Endothelial cell of umbilical vein (primary cell): ENCODE measurements around the gene PLEKHM2. TPM values are rescaled to one million over a fixed set of nuclear protein-coding genes. Genes with fewer than 3 reads are reported as not detected.

Experiments used
- BruUV-seq: library from RNA; stranded (reverse); fragments of 400-500 nt; replicated peaks from 2 replicates; lab custom pipeline; 2021; lab: Mats Ljungman, UMichigan
- CTCF ChIA-PET: fragments of 300-600, 350-600 bp; sonication (Branson Sonifier 250); formaldehyde crosslinking; loops from one replicate; lab custom pipeline; 2021; ENCODE audit warnings: antibody characterized with exemption, inconsistent platforms; lab: Charles Lee
- POLR2A ChIA-PET: fragments of 300-600, 350-600 bp; sonication (Branson Sonifier 250); formaldehyde crosslinking; loops from one replicate; lab custom pipeline; 2021; ENCODE audit warnings: antibody characterized with exemption, inconsistent platforms; lab: Charles Lee
- DNase-seq: peaks from one replicate; pipeline ENCODE4 v3.0.0-alpha.2; 2011; ENCODE audit warnings: low read depth, low spot score
- FAIRE-seq: peaks from 2 replicates; lab custom pipeline; 2011; peaks lifted over from hg19 to GRCh38; lab: Jason Lieb, UNC
- H2AFZ ChIP-seq: 2 replicates; pipeline ENCODE4 v1.6.0; 2012; ENCODE audit warnings: low read depth, low read length, control low read depth, inconsistent platforms
- H3K27ac ChIP-seq: 2 replicates; pipeline ENCODE4 v1.5.1; 2011; ENCODE audit warnings: low read depth, mild to moderate bottlenecking, control low read depth, low read length, moderate library complexity; ENCODE audit not compliant: insufficient read depth
- H3K27me3 ChIP-seq, 2 experiments: 2 replicates each; pipeline versions ENCODE4 v1.6.0 to v1.6.1; 2011; ENCODE audit warnings: low read length in 2 of 2, mixed read lengths in 1 of 2; ENCODE audit not compliant: control insufficient read depth in 2 of 2, insufficient read depth in 2 of 2
- H3K36me3 ChIP-seq, 2 experiments: 2 replicates in 1 of 2; 3 replicates in 1 of 2; pipeline ENCODE4 v1.5.1; 2011; ENCODE audit warnings: low read length in 2 of 2, mild to moderate bottlenecking in 1 of 2, moderate library complexity in 1 of 2; ENCODE audit not compliant: control insufficient read depth in 2 of 2, insufficient read depth in 2 of 2; ENCODE audit errors: extremely low read depth in 1 of 2
- H3K4me1 ChIP-seq: 3 replicates; pipeline ENCODE4 v1.5.1; 2011; ENCODE audit warnings: mild to moderate bottlenecking, low read length; ENCODE audit not compliant: control insufficient read depth, insufficient read depth; ENCODE audit errors: extremely low read depth
- H3K4me2 ChIP-seq: 2 replicates; pipeline ENCODE4 v1.6.1; 2011; ENCODE audit warnings: low read length, control low read depth, mixed read lengths; ENCODE audit not compliant: insufficient read depth
- H3K4me3 ChIP-seq, 3 experiments: fragments of 200-600 bp in 1 of 3; sonication (generic), shearing (Covaris generic) in 1 of 3; replicated peaks in 1 of 3; 2 replicates each; pipeline ENCODE4 v1.5.1; 2011 to 2016; ENCODE audit warnings: control low read depth in 3 of 3, low read length in 3 of 3, mild to moderate bottlenecking in 2 of 3, inconsistent platforms in 1 of 3, low read depth in 1 of 3, moderate library complexity in 1 of 3; ENCODE audit not compliant: insufficient read depth in 1 of 3
- H3K79me2 ChIP-seq: 2 replicates; pipeline ENCODE4 v1.6.0; 2012; ENCODE audit warnings: low read length, inconsistent platforms; ENCODE audit not compliant: control insufficient read depth, insufficient read depth
- H3K9ac ChIP-seq: replicated peaks from 2 replicates; pipeline ENCODE3; 2011; ENCODE audit warnings: low read length, control low read depth; ENCODE audit not compliant: insufficient read depth; ENCODE audit errors: extremely low read depth
- H3K9me1 ChIP-seq: replicated peaks from 3 replicates; pipeline ENCODE4 v1.6.0; 2011; ENCODE audit warnings: mild to moderate bottlenecking, low read length; ENCODE audit not compliant: control insufficient read depth, insufficient read depth; ENCODE audit errors: extremely low read depth
- H3K9me3 ChIP-seq: replicated peaks from 2 replicates; pipeline ENCODE4 v1.5.1; 2012; ENCODE audit warnings: low read length, inconsistent platforms; ENCODE audit not compliant: control insufficient read depth, insufficient read depth
- H4K20me1 ChIP-seq: replicated peaks from 2 replicates; pipeline ENCODE3; 2011; ENCODE audit warnings: mild to moderate bottlenecking, low read length; ENCODE audit not compliant: control insufficient read depth, insufficient read depth; ENCODE audit errors: extremely low read depth
- EZH2 ChIP-seq: IDR thresholded peaks from 2 replicates; pipeline ENCODE4 v1.6.1; 2012; ENCODE audit warnings: borderline replicate concordance, low read depth, mild to moderate bottlenecking, moderate library complexity, low read length, inconsistent platforms; ENCODE audit not compliant: severe bottlenecking
- FOS ChIP-seq: IDR thresholded peaks from 2 replicates; pipeline ENCODE4 v1.6.1; 2011; ENCODE audit warnings: mild to moderate bottlenecking, low read length, moderate library complexity, borderline replicate concordance; ENCODE audit not compliant: insufficient read depth
- GATA2 ChIP-seq: IDR thresholded peaks from 2 replicates; pipeline ENCODE4 v1.7.0; 2011; ENCODE audit warnings: low read depth, mild to moderate bottlenecking, moderate library complexity, mixed read lengths, low read length; ENCODE audit not compliant: insufficient read length, insufficient read depth
- JUN ChIP-seq: IDR thresholded peaks from 2 replicates; pipeline ENCODE4 v1.6.1; 2011; ENCODE audit warnings: borderline replicate concordance, low read depth; ENCODE audit not compliant: insufficient read length, insufficient read depth
- MAX ChIP-seq: IDR thresholded peaks from 2 replicates; pipeline ENCODE4 v1.6.1; 2011; ENCODE audit not compliant: insufficient read depth, insufficient read length
- MYC ChIP-seq: IDR thresholded peaks from one replicate; pipeline ENCODE4 v1.6.1; 2011; ENCODE audit warnings: mild to moderate bottlenecking, low read depth, low read length
- POLR2A ChIP-seq: IDR thresholded peaks from 2 replicates; pipeline ENCODE4 v1.6.1; 2012; ENCODE audit warnings: low read depth, mild to moderate bottlenecking, control low read depth, low read length
- POLR2AphosphoS5 ChIP-seq: IDR thresholded peaks from 2 replicates; pipeline ENCODE4 v1.6.1; 2012; ENCODE audit warnings: low read depth, mild to moderate bottlenecking, control low read depth, low read length, moderate library complexity; ENCODE audit not compliant: insufficient read depth
- dilution Hi-C: fragments of 300-500 bp; cut with MboI; formaldehyde crosslinking; loops from one replicate; pipeline ENCODE4 v1.15.0; 2019; ENCODE audit warnings: low sequenced_read_pairs; ENCODE audit not compliant: extremely low pct_ligation_motif_present
- intact Hi-C: fragments of 100-400 bp; cut with micrococcal nuclease; formaldehyde crosslinking; loops from one replicate; pipeline ENCODE4 v1.10.0; 2022
- polyA plus RNA-seq, 4 experiments: library from polyadenylated mRNA; depleted of rRNA in 3 of 4; stranded (reverse) in 3 of 4; unstranded in 1 of 4; fragments of >200 nt; gene quantifications; 2 replicates each; pipeline versions ENCODE4 v1.2.1 to v1.2.3, GENCODE V29; 2011 to 2012; ENCODE audit warnings: missing spikeins in 1 of 4
- total RNA-seq: library from RNA; stranded (reverse); gene quantifications from 2 replicates; pipeline ENCODE4 v1.2.3, GENCODE V29; 2021
- TF ChIP-seq, protein P1 (sequence below), 2 donors: IDR thresholded peaks; 1 replicate in 1 of 2; 2 replicates in 1 of 2; pipeline ENCODE4 v1.5.1; 2011; ENCODE audit warnings: low read length in 2 of 2, mild to moderate bottlenecking in 2 of 2, moderate library complexity in 2 of 2, control low read depth in 1 of 2, inconsistent platforms in 1 of 2, low read depth in 1 of 2; ENCODE audit not compliant: insufficient read depth in 1 of 2; ENCODE audit errors: extremely low read depth in 1 of 2

Gene PLEKHM2
- total and polyA plus RNA-seq, 2 donors (not counting 3 experiments of a cell fraction or from before 2014, with no cell fraction given): 60.6 to 67.5 TPM

DNA sequence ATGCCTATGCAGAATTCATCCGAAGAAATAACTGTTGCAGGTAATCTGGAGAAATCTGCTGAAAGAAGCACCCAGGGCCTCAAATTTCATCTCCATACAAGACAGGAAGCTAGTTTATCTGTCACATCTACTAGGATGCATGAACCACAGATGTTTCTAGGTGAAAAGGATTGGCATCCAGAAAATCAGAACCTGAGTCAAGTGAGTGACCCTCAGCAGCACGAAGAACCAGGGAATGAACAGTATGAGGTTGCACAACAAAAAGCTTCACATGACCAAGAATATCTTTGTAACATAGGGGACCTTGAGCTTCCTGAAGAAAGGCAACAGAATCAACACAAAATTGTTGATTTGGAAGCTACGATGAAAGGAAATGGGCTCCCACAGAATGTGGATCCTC lies 24.0 kb upstream of the PLEKHM2 start:
- H3K27me3 ChIP-seq: no peaks in the 10 kb centered on the region
- no peaks in the 10 kb centered on the region for H4K20me1 ChIP-seq
- no TSS peak for BruUV-seq
- dilution Hi-C loops (no loop called here), intact Hi-C loops (no loop called here)
- H3K4me1 ChIP-seq: peaks cover 10% of the 10 kb centered on the region
- no peak overlapping the region for H3K9ac ChIP-seq
- no peaks in the 10 kb centered on the region for H3K9me3 ChIP-seq
- CTCF ChIA-PET: interaction anchor here (0.6 to 1.0 kb wide), 2 partner anchors 11 to 242 kb away, joined by 3 read pairs; no protein-coding TSS in a partner anchor
- H3K27ac ChIP-seq: no peak overlapping the region
- TF ChIP-seq, protein P1, sequence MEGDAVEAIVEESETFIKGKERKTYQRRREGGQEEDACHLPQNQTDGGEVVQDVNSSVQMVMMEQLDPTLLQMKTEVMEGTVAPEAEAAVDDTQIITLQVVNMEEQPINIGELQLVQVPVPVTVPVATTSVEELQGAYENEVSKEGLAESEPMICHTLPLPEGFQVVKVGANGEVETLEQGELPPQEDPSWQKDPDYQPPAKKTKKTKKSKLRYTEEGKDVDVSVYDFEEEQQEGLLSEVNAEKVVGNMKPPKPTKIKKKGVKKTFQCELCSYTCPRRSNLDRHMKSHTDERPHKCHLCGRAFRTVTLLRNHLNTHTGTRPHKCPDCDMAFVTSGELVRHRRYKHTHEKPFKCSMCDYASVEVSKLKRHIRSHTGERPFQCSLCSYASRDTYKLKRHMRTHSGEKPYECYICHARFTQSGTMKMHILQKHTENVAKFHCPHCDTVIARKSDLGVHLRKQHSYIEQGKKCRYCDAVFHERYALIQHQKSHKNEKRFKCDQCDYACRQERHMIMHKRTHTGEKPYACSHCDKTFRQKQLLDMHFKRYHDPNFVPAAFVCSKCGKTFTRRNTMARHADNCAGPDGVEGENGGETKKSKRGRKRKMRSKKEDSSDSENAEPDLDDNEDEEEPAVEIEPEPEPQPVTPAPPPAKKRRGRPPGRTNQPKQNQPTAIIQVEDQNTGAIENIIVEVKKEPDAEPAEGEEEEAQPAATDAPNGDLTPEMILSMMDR (IDR thresholded peaks at IDR 0.05; ENCODE audit: extremely low read depth in 1 of 2, insufficient read depth in 1 of 2, low read depth in 1 of 2, low read length in 2 of 2): no peak
- TF ChIP-seq JUN: no peak
- TF ChIP-seq MYC: no peak
- no peak for TF ChIP-seq EZH2
- no peak for TF ChIP-seq MAX
- no peak for TF ChIP-seq POLR2AphosphoS5
- no peak for TF ChIP-seq GATA2
- TF ChIP-seq POLR2A: no peak
- no peak for TF ChIP-seq FOS
- peaks cover 20% of the 10 kb centered on the region in 2 experiments for H3K36me3 ChIP-seq
- no peak for FAIRE-seq
- no peak overlapping the region for H3K4me3 ChIP-seq
- H3K4me2 ChIP-seq: no peak overlapping the region
- no peak for DNase-seq
- no peak overlapping the region for H2AFZ ChIP-seq
- H3K9me1 ChIP-seq: no peaks in the 10 kb centered on the region
- POLR2A ChIA-PET: no interaction called here
- no peaks in the 10 kb centered on the region for H3K79me2 ChIP-seq
